ENCODE measurements around the gene ITFG2.

ITFG2 gene

GRCh38 chr12:2845280-2845679 lies 32.8 kb downstream of the ITFG2 start:
- H3K27me3 ChIP-seq (replicated peaks; ENCODE audit: insufficient read depth, low read length): no peaks in the 10 kb centered on the region
- H3K4me1 ChIP-seq (ENCODE audit: low read length): no peaks in the 10 kb centered on the region
- no peaks in the 10 kb centered on the region for H3K9me3 ChIP-seq (replicated peaks; ENCODE audit: insufficient read depth, low read length)
- H3K9ac ChIP-seq (ENCODE audit: low read length): no peak overlapping the region
- no peak for DNase-seq
- H3K27ac ChIP-seq (ENCODE audit: low read length): no peak overlapping the region
- TF ChIP-seq EZH2phosphoT487 (IDR thresholded peaks at IDR 0.05; ENCODE audit: low read length): no peak
- no peak for TF ChIP-seq CTCF (IDR thresholded peaks at IDR 0.05; ENCODE audit: low read length)
- TF ChIP-seq EZH2 (optimal IDR thresholded peaks at IDR 0.05; ENCODE audit: low read depth, low read length): no peak
- no peaks in the 10 kb centered on the region for H3F3A ChIP-seq (ENCODE audit: insufficient read depth, low read length)
- H3K9me2 ChIP-seq (replicated peaks; ENCODE audit: insufficient read depth, low read length): no peaks in the 10 kb centered on the region
- H4K20me1 ChIP-seq (ENCODE audit: insufficient read depth, low read length): no peaks in the 10 kb centered on the region
- no peaks in the 10 kb centered on the region for H3K79me2 ChIP-seq (ENCODE audit: low read length)
- H3K4me2 ChIP-seq (ENCODE audit: low read depth, low read length): no peak overlapping the region
- H3K36me3 ChIP-seq (replicated peaks; ENCODE audit: insufficient read depth, low read length): no peaks in the 10 kb centered on the region
- no peak overlapping the region for H2AFZ ChIP-seq (ENCODE audit: low read length)
- H3K4me3 ChIP-seq (ENCODE audit: low read length): no peak overlapping the region

GRCh38 chr12:2851931-2852330 lies 39.5 kb downstream of the ITFG2 start:
- DNase-seq: no peak
- no peak for TF ChIP-seq CTCF (IDR thresholded peaks at IDR 0.05; ENCODE audit: low read length)
- no peak for TF ChIP-seq EZH2phosphoT487 (IDR thresholded peaks at IDR 0.05; ENCODE audit: low read length)
- TF ChIP-seq EZH2 (optimal IDR thresholded peaks at IDR 0.05; ENCODE audit: low read depth, low read length): no peak
- Histone ChIP-seq H3K4me2 (ENCODE audit: low read depth, low read length) (no peak overlapping the region), H3K36me3 (replicated peaks; ENCODE audit: insufficient read depth, low read length) (no peaks in the 10 kb centered on the region), H3K9me3 (replicated peaks; ENCODE audit: insufficient read depth, low read length) (no peaks in the 10 kb centered on the region), H2AFZ (ENCODE audit: low read length) (no peak overlapping the region), H3K27ac (ENCODE audit: low read length) (no peak overlapping the region), H3K79me2 (ENCODE audit: low read length) (no peaks in the 10 kb centered on the region), H3K9me2 (replicated peaks; ENCODE audit: insufficient read depth, low read length) (no peaks in the 10 kb centered on the region), H3K4me1 (ENCODE audit: low read length) (no peaks in the 10 kb centered on the region), H3K27me3 (replicated peaks; ENCODE audit: insufficient read depth, low read length) (no peaks in the 10 kb centered on the region), H4K20me1 (ENCODE audit: insufficient read depth, low read length) (no peaks in the 10 kb centered on the region), H3K9ac (ENCODE audit: low read length) (no peak overlapping the region), H3K4me3 (ENCODE audit: low read length) (no peak overlapping the region), H3F3A (ENCODE audit: insufficient read depth, low read length) (no peaks in the 10 kb centered on the region)

GRCh38 chr12:2853626-2854025 lies 41.2 kb downstream of the ITFG2 start:
- no peaks in the 10 kb centered on the region for H3K4me1 ChIP-seq (ENCODE audit: low read length)
- H3K79me2 ChIP-seq (ENCODE audit: low read length): no peaks in the 10 kb centered on the region
- H3K9ac ChIP-seq (ENCODE audit: low read length): no peak overlapping the region
- H3K27ac ChIP-seq (ENCODE audit: low read length): no peak overlapping the region
- H3K4me2 ChIP-seq (ENCODE audit: low read depth, low read length): no peak overlapping the region
- H2AFZ ChIP-seq (ENCODE audit: low read length): no peak overlapping the region
- DNase-seq: no peak
- H3K9me3 ChIP-seq (replicated peaks; ENCODE audit: insufficient read depth, low read length): no peaks in the 10 kb centered on the region
- H3K27me3 ChIP-seq (replicated peaks; ENCODE audit: insufficient read depth, low read length): no peaks in the 10 kb centered on the region
- no peak overlapping the region for H3K4me3 ChIP-seq (ENCODE audit: low read length)
- no peak for TF ChIP-seq EZH2 (optimal IDR thresholded peaks at IDR 0.05; ENCODE audit: low read depth, low read length)
- peak; percentile 38 for TF ChIP-seq CTCF (IDR thresholded peaks at IDR 0.05; ENCODE audit: low read length)
- H3F3A ChIP-seq (ENCODE audit: insufficient read depth, low read length): peaks cover 3% of the 10 kb centered on the region; the same call in 1 of the 2 replicates
- H3K9me2 ChIP-seq (replicated peaks; ENCODE audit: insufficient read depth, low read length): no peaks in the 10 kb centered on the region
- no peaks in the 10 kb centered on the region for H3K36me3 ChIP-seq (replicated peaks; ENCODE audit: insufficient read depth, low read length)
- no peaks in the 10 kb centered on the region for H4K20me1 ChIP-seq (ENCODE audit: insufficient read depth, low read length)

All from MM.1S (cell line).